Trophoblast cell (in vitro differentiated cells and primary cell): Measurements from ENCODE around the gene TECTA.

ENCODE experiments used
- DNase-seq, 2 donors: peaks; one replicate each; pipeline ENCODE4 v3.0.0-alpha.2; 2016
- H2AFZ ChIP-seq: 2 replicates; pipeline ENCODE4 v1.6.1; 2013; ENCODE audit warnings: low read length, moderate library complexity, mild to moderate bottlenecking; ENCODE audit not compliant: insufficient read depth, poor library complexity
- H2AK5ac ChIP-seq: 2 replicates; pipeline ENCODE4 v1.6.1; 2013; ENCODE audit warnings: mild to moderate bottlenecking, low read length
- H2BK120ac ChIP-seq: 2 replicates; pipeline ENCODE4 v1.6.1; 2013; ENCODE audit warnings: low read length, mild to moderate bottlenecking, moderate library complexity; ENCODE audit not compliant: insufficient read depth, poor library complexity
- H2BK12ac ChIP-seq: 2 replicates; pipeline ENCODE4 v1.6.1; 2013; ENCODE audit warnings: mild to moderate bottlenecking, low read length, moderate library complexity
- H2BK5ac ChIP-seq: 2 replicates; pipeline ENCODE4 v1.6.1; 2013; ENCODE audit warnings: low read length, low read depth, moderate library complexity, mild to moderate bottlenecking; ENCODE audit not compliant: poor library complexity
- H3K14ac ChIP-seq: 2 replicates; pipeline ENCODE4 v1.6.1; 2013; ENCODE audit warnings: mild to moderate bottlenecking, low read length
- H3K18ac ChIP-seq: 2 replicates; pipeline ENCODE4 v1.6.1; 2013; ENCODE audit warnings: mild to moderate bottlenecking, low read length
- H3K23ac ChIP-seq: 2 replicates; pipeline ENCODE4 v1.6.1; 2013; ENCODE audit warnings: low read length
- H3K27ac ChIP-seq: 2 replicates; pipeline ENCODE4 v1.5.1; 2013; ENCODE audit warnings: low read depth, mild to moderate bottlenecking, inconsistent platforms, low read length, moderate library complexity
- H3K27me3 ChIP-seq: 2 replicates; pipeline ENCODE4 v1.6.1; 2013; ENCODE audit warnings: inconsistent platforms, mild to moderate bottlenecking, low read length, moderate library complexity; ENCODE audit not compliant: insufficient read depth
- H3K36me3 ChIP-seq, 2 experiments: 1 replicate in 1 of 2; 2 replicates in 1 of 2; pipeline ENCODE4 v1.6.1; 2013; ENCODE audit warnings: low read length in 2 of 2, mild to moderate bottlenecking in 2 of 2, moderate library complexity in 1 of 2; ENCODE audit not compliant: insufficient read depth in 2 of 2, control insufficient read depth in 1 of 2
- H3K4ac ChIP-seq: 2 replicates; pipeline ENCODE4 v1.6.1; 2013; ENCODE audit warnings: low read depth, mild to moderate bottlenecking, low read length, moderate library complexity
- H3K4me1 ChIP-seq, 2 experiments: 1 replicate in 1 of 2; 2 replicates in 1 of 2; pipeline ENCODE4 v1.6.1; 2013; ENCODE audit warnings: low read length in 2 of 2, mild to moderate bottlenecking in 2 of 2, moderate library complexity in 1 of 2; ENCODE audit not compliant: insufficient read depth in 2 of 2, control insufficient read depth in 1 of 2
- H3K4me2 ChIP-seq: 2 replicates; pipeline ENCODE4 v1.6.1; 2013; ENCODE audit warnings: inconsistent platforms, mild to moderate bottlenecking, low read length, moderate library complexity
- H3K4me3 ChIP-seq: 2 replicates; pipeline ENCODE4 v1.5.1; 2013; ENCODE audit warnings: mild to moderate bottlenecking, low read depth, low read length, inconsistent platforms
- H3K79me1 ChIP-seq: one replicate; pipeline ENCODE4 v1.6.1; 2013; ENCODE audit warnings: low read length
- H3K79me2 ChIP-seq: 2 replicates; pipeline ENCODE4 v1.6.1; 2013; ENCODE audit warnings: low read length, mild to moderate bottlenecking; ENCODE audit not compliant: control insufficient read depth, insufficient read depth, poor library complexity
- H3K9ac ChIP-seq: 2 replicates; pipeline ENCODE4 v1.6.1; 2013; ENCODE audit warnings: mild to moderate bottlenecking, low read length
- H3K9me3 ChIP-seq: 2 replicates; pipeline ENCODE4 v1.6.1; 2013; ENCODE audit warnings: low read depth, mild to moderate bottlenecking, control low read depth, inconsistent platforms, low read length; ENCODE audit not compliant: insufficient read depth
- H4K12ac ChIP-seq: 2 replicates; pipeline ENCODE4 v1.6.1; 2013; ENCODE audit warnings: low read depth, mild to moderate bottlenecking, low read length, moderate library complexity
- H4K8ac ChIP-seq: 2 replicates; pipeline ENCODE4 v1.6.1; 2013; ENCODE audit warnings: low read depth, mild to moderate bottlenecking, low read length, moderate library complexity
- H4K91ac ChIP-seq: one replicate; pipeline ENCODE4 v1.6.1; 2013; ENCODE audit warnings: low read depth, mild to moderate bottlenecking, low read length, moderate library complexity
- WGBS: extraction: QIAGEN DNeasy Blood & Tissue Kit; methylation state at CpG from one replicate; pipeline ENCODE4 v1.1.7; 2013; ENCODE audit warnings: missing lambda C conversion rate; ENCODE audit not compliant: insufficient read length, insufficient coverage; ENCODE audit errors: extremely low coverage; 5-methylcytosine and 5-hydroxymethylcytosine counted together

Gene TECTA

GRCh38 chr11:121188776-121189175 lies 87.7 kb downstream of the TECTA start:
- no peak overlapping the region for H3K14ac ChIP-seq
- no peak overlapping the region for H2BK120ac ChIP-seq
- no peak overlapping the region for H3K4ac ChIP-seq
- DNase-seq: no peak
- no peak overlapping the region for H3K23ac ChIP-seq
- H3K9ac ChIP-seq: no peak overlapping the region
- H3K9me3 ChIP-seq: peaks cover 2% of the 10 kb centered on the region
- no peak overlapping the region for H2BK5ac ChIP-seq
- no peak overlapping the region for H2AK5ac ChIP-seq
- H3K4me1 ChIP-seq: no peaks in the 10 kb centered on the region
- no peak overlapping the region for H2AFZ ChIP-seq
- no peaks in the 10 kb centered on the region for H3K79me1 ChIP-seq
- H3K4me2 ChIP-seq: no peak overlapping the region
- no peaks in the 10 kb centered on the region for H3K27me3 ChIP-seq
- no peaks in the 10 kb centered on the region for H3K36me3 ChIP-seq
- H3K79me2 ChIP-seq: no peaks in the 10 kb centered on the region
- no peak overlapping the region for H4K91ac ChIP-seq
- no peak overlapping the region for H4K12ac ChIP-seq
- H3K18ac ChIP-seq: no peak overlapping the region
- no peak overlapping the region for H3K4me3 ChIP-seq
- H2BK12ac ChIP-seq: no peak overlapping the region
- H3K27ac ChIP-seq: no peak overlapping the region
- H4K8ac ChIP-seq: no peak overlapping the region

GRCh38 chr11:121191818-121192217 lies 90.8 kb downstream of the TECTA start:
- Histone ChIP-seq H2BK120ac (no peak overlapping the region), H3K4ac (no peak overlapping the region), H3K27me3 (no peaks in the 10 kb centered on the region), H2AK5ac (no peak overlapping the region), H3K9ac (peak overlapping the region; percentile 4), H3K18ac (no peak overlapping the region), H4K91ac (no peak overlapping the region), H3K36me3 (no peaks in the 10 kb centered on the region), H2BK5ac (no peak overlapping the region), H3K23ac (no peak overlapping the region), H3K4me1 (no peaks in the 10 kb centered on the region), H4K8ac (no peak overlapping the region), H3K4me2 (no peak overlapping the region), H3K79me2 (no peaks in the 10 kb centered on the region), H3K27ac (no peak overlapping the region), H4K12ac (no peak overlapping the region), H2BK12ac (no peak overlapping the region), H3K9me3 (peaks cover 2% of the 10 kb centered on the region), H3K14ac (no peak overlapping the region), H2AFZ (no peak overlapping the region), H3K79me1 (no peaks in the 10 kb centered on the region), H3K4me3 (no peak overlapping the region)
- WGBS: no CpG with 5 or more reads among the region's 5 CpGs
- DNase-seq: no peak

GRCh38 chr11:121194731-121195596 lies 93.9 kb downstream of the TECTA start:
- Histone ChIP-seq H4K91ac (no peak overlapping the region), H3K4me2 (peak overlapping the region; percentile 25), H3K27ac (no peak overlapping the region), H3K79me1 (no peaks in the 10 kb centered on the region), H2AFZ (no peak overlapping the region), H3K23ac (no peak overlapping the region), H3K14ac (no peak overlapping the region), H3K79me2 (no peaks in the 10 kb centered on the region), H4K8ac (no peak overlapping the region), H3K18ac (no peak overlapping the region), H3K4me1 (no peaks in the 10 kb centered on the region), H2BK120ac (no peak overlapping the region), H3K4ac (no peak overlapping the region), H3K36me3 (no peaks in the 10 kb centered on the region), H2BK5ac (no peak overlapping the region), H3K9ac (no peak overlapping the region), H3K4me3 (no peak overlapping the region), H4K12ac (no peak overlapping the region), H3K9me3 (no peaks in the 10 kb centered on the region), H3K27me3 (no peaks in the 10 kb centered on the region), H2BK12ac (no peak overlapping the region), H2AK5ac (no peak overlapping the region)
- WGBS: no CpG with 5 or more reads among the region's 13 CpGs
- peak; percentile 34 to 84 for DNase-seq

GRCh38 chr11:121198491-121198890 lies 97.4 kb downstream of the TECTA start:
- no peak overlapping the region for H3K4ac ChIP-seq
- no peak overlapping the region for H3K14ac ChIP-seq
- no peak for DNase-seq
- no peak overlapping the region for H2AK5ac ChIP-seq
- H3K27ac ChIP-seq: no peak overlapping the region
- H3K4me2 ChIP-seq: no peak overlapping the region
- WGBS: no CpG with 5 or more reads among the region's 5 CpGs
- H2BK120ac ChIP-seq: peak overlapping the region; percentile 22
- H3K4me3 ChIP-seq: no peak overlapping the region
- H3K18ac ChIP-seq: no peak overlapping the region
- peaks cover 7% of the 10 kb centered on the region for H3K79me1 ChIP-seq
- H2BK12ac ChIP-seq: peak overlapping the region; percentile 8
- H2AFZ ChIP-seq: no peak overlapping the region
- H3K79me2 ChIP-seq: no peaks in the 10 kb centered on the region
- no peaks in the 10 kb centered on the region for H3K36me3 ChIP-seq
- no peak overlapping the region for H2BK5ac ChIP-seq
- H3K4me1 ChIP-seq: peaks cover 0 to 2% of the 10 kb centered on the region in 2 experiments
- H3K9me3 ChIP-seq: no peaks in the 10 kb centered on the region
- H3K23ac ChIP-seq: no peak overlapping the region
- peak overlapping the region; percentile 43 for H4K8ac ChIP-seq
- H3K9ac ChIP-seq: no peak overlapping the region
- no peaks in the 10 kb centered on the region for H3K27me3 ChIP-seq
- peak overlapping the region; percentile 51 for H4K91ac ChIP-seq
- no peak overlapping the region for H4K12ac ChIP-seq
